OCI-LY7 (cell line): ENCODE data around the gene TTC7B. TPM values are rescaled to one million over a fixed set of nuclear protein-coding genes. Genes with fewer than 3 reads are reported as not detected.
"Not testable (repeated sequence)": the region's sequence is repeated elsewhere in the genome, so short reads cannot be mapped to it uniquely, and the experiment has no call there.

Experiments
- BruUV-seq: library from RNA; stranded (reverse); fragments of 400-500 nt; replicated peaks from 2 replicates; lab custom pipeline; 2021; lab: Mats Ljungman, UMichigan
- CTCF ChIA-PET: fragments of 300-600 bp; sonication (Branson Sonifier 250); formaldehyde crosslinking; loops from one replicate; lab custom pipeline; 2022; ENCODE audit warnings: antibody characterized with exemption; ENCODE audit not compliant: unreplicated experiment; lab: Charles Lee
- POLR2A ChIA-PET: fragments of 300-600 bp; sonication (Branson Sonifier 250); formaldehyde crosslinking; loops from one replicate; lab custom pipeline; 2022; ENCODE audit warnings: antibody characterized with exemption; lab: Charles Lee
- DNase-seq: peaks from one replicate; pipeline ENCODE4 v3.0.0-alpha.2; 2015; ENCODE audit warnings: low spot score
- H2AFZ ChIP-seq: fragments of 200-600 bp; sonication (generic), shearing (Covaris generic); 2 replicates; pipeline ENCODE4 v1.6.1; 2014; ENCODE audit warnings: mild to moderate bottlenecking, antibody characterized with exemption, low read length, moderate library complexity
- H3K27ac ChIP-seq: fragments of 200-600 bp; sonication (generic); 2 replicates; pipeline ENCODE4 v1.5.1; 2014; ENCODE audit warnings: mixed run types, low read depth, mild to moderate bottlenecking, moderate library complexity, low read length, inconsistent platforms; ENCODE audit not compliant: poor library complexity, severe bottlenecking
- H3K36me3 ChIP-seq: fragments of 200-600 bp; sonication (generic); 2 replicates; pipeline ENCODE4 v1.6.1; 2014; ENCODE audit warnings: mild to moderate bottlenecking, antibody characterized with exemption, low read length, moderate library complexity, mixed read lengths; ENCODE audit not compliant: insufficient read depth
- H3K4me1 ChIP-seq: fragments of 200-600 bp; sonication (generic); 2 replicates; pipeline ENCODE4 v1.5.1; 2014; ENCODE audit warnings: mild to moderate bottlenecking, low read length; ENCODE audit not compliant: insufficient read depth, poor library complexity, severe bottlenecking
- H3K4me2 ChIP-seq: fragments of 200-600 bp; sonication (generic); 2 replicates; pipeline ENCODE4 v1.6.1; 2014; ENCODE audit warnings: mild to moderate bottlenecking, low read length
- H3K4me3 ChIP-seq: fragments of 200-600 bp; sonication (generic); 2 replicates; pipeline ENCODE4 v1.5.1; 2014; ENCODE audit warnings: mild to moderate bottlenecking, low read depth, low read length; ENCODE audit not compliant: poor library complexity, severe bottlenecking
- H3K79me2 ChIP-seq: fragments of 200-600 bp; sonication (generic); 2 replicates; pipeline ENCODE4 v1.6.1; 2016; ENCODE audit warnings: low read depth, mild to moderate bottlenecking, low read length, moderate library complexity, mixed read lengths; ENCODE audit not compliant: insufficient read depth
- H3K9me2 ChIP-seq: fragments of 200-600 bp; sonication (generic); 2 replicates; pipeline ENCODE4 v1.6.1; 2016; ENCODE audit warnings: mild to moderate bottlenecking, low read length, mixed read lengths; ENCODE audit not compliant: insufficient read depth
- H3K9me3 ChIP-seq: fragments of 200-600 bp; sonication (generic); 2 replicates; pipeline ENCODE4 v1.6.1; 2014; ENCODE audit warnings: mild to moderate bottlenecking, mixed run types, low read length, mixed read lengths
- H4K20me1 ChIP-seq: fragments of 200-600 bp; sonication (generic); 2 replicates; pipeline ENCODE4 v1.6.1; 2014; ENCODE audit warnings: mild to moderate bottlenecking, antibody characterized with exemption, low read length, moderate library complexity, mixed read lengths; ENCODE audit not compliant: insufficient read depth
- EZH2phosphoT487 ChIP-seq: fragments of 200-600 bp; sonication (generic); IDR thresholded peaks from 2 replicates; pipeline ENCODE4 v1.6.1; 2018; ENCODE audit warnings: low read depth, borderline replicate concordance, mild to moderate bottlenecking, mixed run types, antibody characterized with exemption, low read length, moderate library complexity, mixed read lengths
- intact Hi-C: fragments of 100-400 bp; cut with micrococcal nuclease; formaldehyde crosslinking; loops from one replicate; pipeline ENCODE4 v1.10.0; 2022; ENCODE audit not compliant: unreplicated experiment
- total RNA-seq, 2 experiments: library from RNA; depleted of rRNA in 1 of 2; stranded (reverse); fragments of >200 nt in 1 of 2; shearing (Covaris generic) in 1 of 2; gene quantifications; 2 replicates each; pipeline ENCODE4 v1.2.3, GENCODE V29; 2014 to 2022
- TF ChIP-seq, protein P1 (sequence below): fragments of 200-600 bp; sonication (generic); conservative IDR thresholded peaks from 2 replicates; pipeline ENCODE4 v1.5.1; 2014; ENCODE audit warnings: mild to moderate bottlenecking, antibody characterized with exemption, low read length, moderate library complexity, mixed read lengths

The TTC7B gene
- total RNA-seq, 2 experiments from 2014 or later = 0.19 to 0.51 TPM

DNA sequence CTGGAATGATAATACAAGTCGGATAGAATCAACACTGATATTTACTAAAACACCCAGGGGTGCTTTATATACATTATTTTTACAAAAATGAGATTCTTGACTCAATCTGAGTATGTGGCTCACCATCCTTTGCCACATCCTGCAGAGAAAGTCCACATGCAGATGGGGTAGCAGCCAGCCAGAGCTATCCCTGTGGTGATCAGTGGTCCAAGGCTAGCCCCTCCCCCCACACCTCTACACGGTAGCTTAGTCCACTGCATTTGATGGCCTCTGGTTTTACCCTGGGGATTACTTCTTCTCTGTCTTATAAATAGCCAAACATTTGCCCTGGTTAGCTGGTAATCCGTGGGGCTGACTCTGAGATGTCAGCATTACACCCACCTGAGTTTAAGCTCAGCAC, 28.1 kb upstream of the TTC7B start:
- BruUV-seq = no TSS peak
- ChIA-PET CTCF (no interaction called here), POLR2A (interaction anchor here (0.6 to 0.7 kb wide), 2 partner anchors 36 to 412 kb away, joined by 3 to 4 read pairs; no protein-coding TSS in a partner anchor)
- no peak for DNase-seq
- TF ChIP-seq, protein P1, sequence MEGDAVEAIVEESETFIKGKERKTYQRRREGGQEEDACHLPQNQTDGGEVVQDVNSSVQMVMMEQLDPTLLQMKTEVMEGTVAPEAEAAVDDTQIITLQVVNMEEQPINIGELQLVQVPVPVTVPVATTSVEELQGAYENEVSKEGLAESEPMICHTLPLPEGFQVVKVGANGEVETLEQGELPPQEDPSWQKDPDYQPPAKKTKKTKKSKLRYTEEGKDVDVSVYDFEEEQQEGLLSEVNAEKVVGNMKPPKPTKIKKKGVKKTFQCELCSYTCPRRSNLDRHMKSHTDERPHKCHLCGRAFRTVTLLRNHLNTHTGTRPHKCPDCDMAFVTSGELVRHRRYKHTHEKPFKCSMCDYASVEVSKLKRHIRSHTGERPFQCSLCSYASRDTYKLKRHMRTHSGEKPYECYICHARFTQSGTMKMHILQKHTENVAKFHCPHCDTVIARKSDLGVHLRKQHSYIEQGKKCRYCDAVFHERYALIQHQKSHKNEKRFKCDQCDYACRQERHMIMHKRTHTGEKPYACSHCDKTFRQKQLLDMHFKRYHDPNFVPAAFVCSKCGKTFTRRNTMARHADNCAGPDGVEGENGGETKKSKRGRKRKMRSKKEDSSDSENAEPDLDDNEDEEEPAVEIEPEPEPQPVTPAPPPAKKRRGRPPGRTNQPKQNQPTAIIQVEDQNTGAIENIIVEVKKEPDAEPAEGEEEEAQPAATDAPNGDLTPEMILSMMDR = no peak
- no peak for TF ChIP-seq EZH2phosphoT487
- H3K79me2 ChIP-seq = no peaks in the 10 kb centered on the region
- H3K27ac ChIP-seq = no peak overlapping the region
- no peak overlapping the region for H3K4me2 ChIP-seq
- intact Hi-C loops = no loop called here
- no peaks in the 10 kb centered on the region for H3K9me2 ChIP-seq
- H2AFZ ChIP-seq = no peak overlapping the region
- no peak overlapping the region for H3K4me3 ChIP-seq
- H3K36me3 ChIP-seq = no peaks in the 10 kb centered on the region
- no peaks in the 10 kb centered on the region for H3K9me3 ChIP-seq
- H3K4me1 ChIP-seq = no peaks in the 10 kb centered on the region
- no peaks in the 10 kb centered on the region for H4K20me1 ChIP-seq

DNA sequence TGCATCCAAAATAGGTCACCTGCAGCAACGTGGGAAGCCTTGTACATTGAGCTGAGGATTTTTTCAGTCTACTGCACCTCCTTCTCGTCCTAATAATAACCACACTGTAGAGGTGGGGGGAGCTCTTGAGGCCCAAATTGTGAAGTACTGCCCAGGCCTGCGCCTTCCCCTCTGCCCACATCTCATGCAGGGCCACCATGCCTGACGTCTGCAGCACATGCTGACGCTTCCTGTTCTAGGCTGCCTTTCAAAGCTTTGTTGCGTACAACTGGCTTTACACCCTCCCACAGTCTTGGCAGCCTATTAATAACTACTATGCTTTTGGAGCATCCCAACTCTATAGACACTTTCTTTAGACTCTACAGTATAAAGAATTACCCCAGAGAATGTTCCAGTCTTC, 26.5 kb upstream of the TTC7B start:
- Histone ChIP-seq H3K36me3 (no peaks in the 10 kb centered on the region), H3K9me3 (no peaks in the 10 kb centered on the region), H3K27ac (no peak overlapping the region), H4K20me1 (no peaks in the 10 kb centered on the region), H2AFZ (no peak overlapping the region), H3K9me2 (no peaks in the 10 kb centered on the region), H3K4me1 (no peaks in the 10 kb centered on the region), H3K4me2 (no peak overlapping the region), H3K79me2 (no peaks in the 10 kb centered on the region), H3K4me3 (no peak overlapping the region)
- no peak for TF ChIP-seq EZH2phosphoT487
- TF ChIP-seq, protein P1 = no peak
- BruUV-seq = no TSS peak
- POLR2A ChIA-PET = no interaction called here
- CTCF ChIA-PET = no interaction called here
- intact Hi-C loops = no loop called here
- no peak for DNase-seq

DNA sequence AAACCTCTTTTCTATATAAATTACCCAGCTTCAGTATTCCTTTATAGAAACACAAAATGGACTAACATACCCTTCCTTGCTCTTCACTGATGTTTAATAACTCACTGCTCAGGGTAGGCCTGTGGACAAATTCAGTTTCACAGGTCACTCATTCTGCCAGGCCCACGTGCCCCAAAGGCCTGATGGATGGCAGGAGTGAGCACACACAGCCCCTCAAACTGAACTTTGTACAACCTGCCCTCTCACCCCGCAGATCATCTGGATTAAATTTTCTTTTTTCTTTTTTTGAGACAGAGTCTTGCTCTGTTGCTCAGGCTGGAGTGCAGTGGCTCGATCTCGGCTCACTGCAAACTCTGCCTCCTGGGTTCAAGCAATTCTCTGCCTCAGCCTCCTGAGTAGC, 24.4 kb upstream of the TTC7B start:
- H3K4me2 ChIP-seq, H3K27ac ChIP-seq, H2AFZ ChIP-seq, H3K4me1 ChIP-seq, H3K9me2 ChIP-seq, POLR2A ChIA-PET, H3K36me3 ChIP-seq, H3K4me3 ChIP-seq, H4K20me1 ChIP-seq, intact Hi-C loops, H3K79me2 ChIP-seq, H3K9me3 ChIP-seq, CTCF ChIA-PET, BruUV-seq, DNase-seq: not testable (repeated sequence)
